K562 (cell line): ENCODE data around the gene NFKBIA. TPM values are rescaled to one million over a fixed set of nuclear protein-coding genes. Genes with fewer than 3 reads are reported as not detected.

Source experiments
- ATAC-seq: fragments of 200-7000 bp; cut with Tn5 transposase; 3 replicates; pipeline ENCODE4 v1.9.1; 2020; ENCODE audit warnings: moderate library complexity
- BruUV-seq: library from RNA; stranded (reverse); fragments of 400-500 nt; replicated peaks from 2 replicates; lab custom pipeline; 2021; lab: Mats Ljungman, UMichigan
- CTCF ChIA-PET: fragments of 300-600 bp; formaldehyde crosslinking; extraction: SDS; loops from one replicate; lab custom pipeline; 2021; ENCODE audit warnings: low intra/inter-chr PET ratio; lab: Yijun Ruan, JAX
- POLR2A ChIA-PET: fragments of 300-600, 350-650 bp; sonication (Branson Sonifier 250); formaldehyde crosslinking; extraction: SDS; loops from one replicate; lab custom pipeline; 2021; ENCODE audit warnings: antibody characterized with exemption, inconsistent platforms; lab: Yijun Ruan, JAX
- DNase-seq, 4 experiments: peaks; one replicate each; pipeline versions ENCODE4 v3.0.0 to v3.0.0-alpha.2; 2011 to 2018; ENCODE audit warnings: low spot score in 3 of 4, mixed read lengths in 3 of 4; ENCODE audit errors: extremely low read depth in 1 of 4
- FAIRE-seq: peaks from 2 replicates; lab custom pipeline; 2011; peaks lifted over from hg19 to GRCh38; lab: Jason Lieb, UNC
- H2AFZ ChIP-seq: 2 replicates; pipeline ENCODE4 v1.6.0; 2011; ENCODE audit warnings: low read depth, low read length, control low read depth, inconsistent platforms
- H3K27ac ChIP-seq: fragments of 200-600 bp; 3 replicates; pipeline ENCODE4 v1.8.0; 2011; ENCODE audit warnings: low read depth, mild to moderate bottlenecking, control low read depth, inconsistent platforms, low read length, moderate library complexity, mixed read lengths; ENCODE audit errors: extremely low read depth
- H3K27me3 ChIP-seq, 2 experiments: fragments of 300-600 bp in 1 of 2; 2 replicates in 1 of 2; 3 replicates in 1 of 2; pipeline versions ENCODE4 v1.6.0 to v1.8.0; 2011; ENCODE audit warnings: inconsistent platforms in 2 of 2, low read length in 2 of 2, mild to moderate bottlenecking in 1 of 2, mixed read lengths in 1 of 2, moderate library complexity in 1 of 2; ENCODE audit not compliant: control insufficient read depth in 2 of 2, insufficient read depth in 2 of 2
- H3K36me3 ChIP-seq: fragments of 300-600 bp; 3 replicates; pipeline ENCODE4 v1.8.0; 2011; ENCODE audit warnings: mild to moderate bottlenecking, low read length, inconsistent platforms; ENCODE audit not compliant: control insufficient read depth, insufficient read depth
- H3K4me1 ChIP-seq, 2 experiments: fragments of 200-600 bp in 1 of 2; replicated peaks in 1 of 2; 2 replicates in 1 of 2; 3 replicates in 1 of 2; pipeline versions ENCODE4 v1.5.1 to v1.8.0; 2011; ENCODE audit warnings: inconsistent platforms in 2 of 2, low read length in 2 of 2, mild to moderate bottlenecking in 1 of 2, mixed read lengths in 1 of 2, moderate library complexity in 1 of 2; ENCODE audit not compliant: control insufficient read depth in 2 of 2, insufficient read depth in 2 of 2
- H3K4me2 ChIP-seq: 2 replicates; pipeline ENCODE4 v1.6.1; 2011; ENCODE audit warnings: low read length, control low read depth, inconsistent platforms, mixed read lengths; ENCODE audit not compliant: insufficient read depth
- H3K4me3 ChIP-seq: fragments of 200-600 bp; sonication (generic), shearing (Covaris generic); 2 replicates; pipeline ENCODE4 v1.5.1; 2016; ENCODE audit warnings: control low read depth, inconsistent platforms
- H3K79me2 ChIP-seq: fragments of 200-600 bp; 3 replicates; pipeline ENCODE4 v1.8.0; 2011; ENCODE audit warnings: low read length, inconsistent platforms; ENCODE audit not compliant: control insufficient read depth, insufficient read depth
- H3K9ac ChIP-seq, 2 experiments: 2 replicates each; pipeline versions ENCODE4 v1.6.0 to v1.6.1; 2011; ENCODE audit warnings: low read depth in 2 of 2, low read length in 2 of 2, control low read depth in 1 of 2, inconsistent platforms in 1 of 2, mild to moderate bottlenecking in 1 of 2, mixed read lengths in 1 of 2; ENCODE audit not compliant: insufficient read depth in 1 of 2
- H3K9me1 ChIP-seq: one replicate; pipeline ENCODE4 v1.6.0; 2011; ENCODE audit warnings: inconsistent platforms, mild to moderate bottlenecking, low read length, moderate library complexity; ENCODE audit not compliant: control insufficient read depth, insufficient read depth
- H3K9me3 ChIP-seq: replicated peaks from 2 replicates; pipeline ENCODE4 v1.5.1; 2011; ENCODE audit warnings: low read depth, low read length, inconsistent platforms; ENCODE audit not compliant: control insufficient read depth, insufficient read depth
- H4K20me1 ChIP-seq: replicated peaks from 2 replicates; pipeline ENCODE4 v1.6.1; 2011; ENCODE audit warnings: low read length, inconsistent platforms, mixed read lengths; ENCODE audit not compliant: control insufficient read depth, insufficient read depth
- ARHGAP35 ChIP-seq: fragments of 450-650 bp; IDR thresholded peaks from 2 replicates; pipeline ENCODE4 v1.6.1; 2018; ENCODE audit not compliant: partially characterized antibody
- BMI1 ChIP-seq: fragments of 150-350 bp; IDR thresholded peaks from 2 replicates; pipeline ENCODE4 v1.6.1; 2014; ENCODE audit warnings: low read length
- JUNB ChIP-seq: fragments of 450-650 bp; formaldehyde crosslinking; conservative IDR thresholded peaks from 2 replicates; pipeline ENCODE4 v1.4.0; 2020; ENCODE audit warnings: mild to moderate bottlenecking
- KDM1A ChIP-seq, 2 experiments: fragments of 450-650 bp; IDR thresholded peaks; 2 replicates each; pipeline ENCODE4 v1.6.1; 2016; ENCODE audit warnings: mild to moderate bottlenecking in 2 of 2
- MTA1 ChIP-seq: fragments of 450-650 bp; IDR thresholded peaks from 2 replicates; pipeline ENCODE4 v1.6.1; 2017; ENCODE audit warnings: borderline replicate concordance
- NELFE ChIP-seq: IDR thresholded peaks from 2 replicates; pipeline ENCODE4 v1.6.1; 2011; ENCODE audit warnings: mild to moderate bottlenecking; ENCODE audit not compliant: insufficient read depth, insufficient read length
- RBM14 ChIP-seq: fragments of 200-400 bp; formaldehyde crosslinking; IDR thresholded peaks from 2 replicates; pipeline ENCODE4 v1.6.1; 2018; ENCODE audit warnings: low read depth, mild to moderate bottlenecking, low read length, moderate library complexity, borderline replicate concordance; ENCODE audit not compliant: insufficient read depth
- SAFB ChIP-seq: fragments of 200-400 bp; formaldehyde crosslinking; IDR thresholded peaks from 2 replicates; pipeline ENCODE4 v1.6.1; 2017; ENCODE audit warnings: low read depth, low read length, borderline replicate concordance
- SREBF2 ChIP-seq: sonication (generic); formaldehyde crosslinking; IDR thresholded peaks from 2 replicates; pipeline ENCODE4 v1.4.0; 2020; ENCODE audit warnings: mild to moderate bottlenecking, missing genetic modification reagents
- ZNF699 ChIP-seq: fragments of 250-450 bp; sonication (Bioruptor Pico); IDR thresholded peaks from 2 replicates; pipeline ENCODE4 v1.8.0; 2021; ENCODE audit warnings: mild to moderate bottlenecking, moderate library complexity; ENCODE audit not compliant: insufficient replicate concordance
- in situ Hi-C: fragments of 300-500 bp; cut with MboI; formaldehyde crosslinking; loops from 4 replicates; pipeline ENCODE4 v1.15.0; 2018; ENCODE audit warnings: inconsistent platforms, mixed read lengths
- intact Hi-C: fragments of 100-400 bp; cut with micrococcal nuclease; formaldehyde crosslinking; loops from 2 replicates; pipeline ENCODE4 v1.14.2; 2022
- polyA plus RNA-seq, 8 experiments: library from polyadenylated mRNA; depleted of rRNA in 4 of 8; stranded (reverse) in 5 of 8; unstranded in 3 of 8; fragments of >200 nt; fragmentation: Nextera tagmentation in 2 of 8; fragmentation: Illumina TruSeq in 1 of 8; extraction: Ambion mirVana in 2 of 8; extraction: Trizol in 1 of 8; gene quantifications; 2 replicates each; pipeline versions ENCODE4 v1.2.1 to v1.2.3, GENCODE V29; 2011 to 2014; ENCODE audit warnings: inconsistent platforms in 1 of 8, missing spikeins in 1 of 8
- total RNA-seq, 7 experiments: library from RNA; depleted of rRNA in 6 of 7; stranded (reverse); fragments of >200 nt in 6 of 7; fragmentation: Illumina TruSeq in 2 of 7; extraction: Trizol in 2 of 7; gene quantifications; 2 replicates each; pipeline versions ENCODE4 v1.2.1 to v1.2.3, GENCODE V29; 2011 to 2021; ENCODE audit warnings: low replicate concordance in 1 of 7
- TF ChIP-seq, protein P1 (sequence below): sonication (generic); formaldehyde crosslinking; IDR thresholded peaks from 2 replicates; pipeline ENCODE4 v1.8.0; 2022; ENCODE audit warnings: missing genetic modification reagents, mild to moderate bottlenecking, moderate library complexity, borderline replicate concordance
- TF ChIP-seq, protein P2 (sequence below): IDR thresholded peaks from 2 replicates; pipeline ENCODE4 v1.6.1; 2016; ENCODE audit warnings: missing genetic modification characterization, missing compliant biosample characterization
- TF ChIP-seq, protein P3 (sequence below): fragments of 450-650 bp; IDR thresholded peaks from 2 replicates; pipeline ENCODE4 v1.6.1; 2016; ENCODE audit warnings: low read depth

Gene NFKBIA
- total and polyA plus RNA-seq, 9 of the 15 experiments (the other 6 are each of a cell fraction or from before 2014, with no cell fraction given) = 6.9 to 31.8 (median 18.2) TPM

DNA sequence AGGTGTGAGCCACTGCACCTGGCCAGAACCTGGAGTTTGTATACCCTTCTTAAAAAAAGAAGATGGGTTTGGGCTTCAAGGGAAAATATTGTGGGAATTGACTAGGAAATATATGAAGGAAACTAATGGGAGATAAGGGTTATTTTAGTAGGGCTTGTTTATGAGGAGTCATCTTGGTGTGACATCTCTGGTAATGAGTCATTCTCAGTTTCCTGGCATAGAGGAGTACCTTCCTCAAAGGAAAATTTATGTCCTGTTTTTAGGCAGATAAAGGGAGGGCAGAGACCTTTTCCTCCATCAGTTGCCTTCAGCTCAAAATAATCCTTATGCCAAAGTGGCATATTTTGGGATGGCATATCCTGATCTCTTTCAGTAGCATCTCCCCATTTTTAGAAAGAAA is 30.6 kb upstream of the NFKBIA start:
- no peaks in the 10 kb centered on the region for H3K9me3 ChIP-seq
- no peak overlapping the region for H2AFZ ChIP-seq
- ChIA-PET CTCF (no interaction called here), POLR2A (no interaction called here)
- H4K20me1 ChIP-seq = no peaks in the 10 kb centered on the region
- intact Hi-C loops = loop anchor here (5.0 kb wide), 1 partner anchor 252 kb away; no protein-coding TSS in a partner anchor
- DNase-seq (peak in 2 of 4 experiments; percentile 22 to 33), FAIRE-seq (peak; percentile 6), ATAC-seq (0 out of 3 replicates have a peak, but pooled peaks have one; percentile 58)
- H3K4me2 ChIP-seq = no peak overlapping the region
- BruUV-seq = no TSS peak
- H3K79me2 ChIP-seq = no peaks in the 10 kb centered on the region
- no peak overlapping the region for H3K9ac ChIP-seq
- no peaks in the 10 kb centered on the region for H3K36me3 ChIP-seq
- H3K27ac ChIP-seq = peak overlapping the region; percentile 20; the same call in 1 of the 3 replicates
- no peak overlapping the region for H3K4me3 ChIP-seq
- in situ Hi-C loops = loop anchor here (10.0 kb wide), 1 partner anchor 380 kb away; no protein-coding TSS in a partner anchor
- H3K4me1 ChIP-seq = peaks cover 0 to 3% of the 10 kb centered on the region in 2 experiments; a peak in 2 of 5 replicates
- H3K9me1 ChIP-seq = no peaks in the 10 kb centered on the region
- no peaks in the 10 kb centered on the region for H3K27me3 ChIP-seq
- TF ChIP-seq SAFB (no peak), BMI1 (no peak), KDM1A (IDR thresholded peaks at IDR 0.05) (no peak), RBM14 (no peak), ZNF699 (CRISPR knock-in tag) (no peak), SREBF2 (no peak), JUNB (0 out of 2 replicates have a peak, but pooled peaks have one; percentile 44), ARHGAP35 (no peak), MTA1 (no peak), NELFE (no peak)
- TF ChIP-seq, protein P1, sequence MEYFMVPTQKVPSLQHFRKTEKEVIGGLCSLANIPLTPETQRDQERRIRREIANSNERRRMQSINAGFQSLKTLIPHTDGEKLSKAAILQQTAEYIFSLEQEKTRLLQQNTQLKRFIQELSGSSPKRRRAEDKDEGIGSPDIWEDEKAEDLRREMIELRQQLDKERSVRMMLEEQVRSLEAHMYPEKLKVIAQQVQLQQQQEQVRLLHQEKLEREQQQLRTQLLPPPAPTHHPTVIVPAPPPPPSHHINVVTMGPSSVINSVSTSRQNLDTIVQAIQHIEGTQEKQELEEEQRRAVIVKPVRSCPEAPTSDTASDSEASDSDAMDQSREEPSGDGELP (CRISPR knock-in tag) = no peak
- TF ChIP-seq, protein P2, sequence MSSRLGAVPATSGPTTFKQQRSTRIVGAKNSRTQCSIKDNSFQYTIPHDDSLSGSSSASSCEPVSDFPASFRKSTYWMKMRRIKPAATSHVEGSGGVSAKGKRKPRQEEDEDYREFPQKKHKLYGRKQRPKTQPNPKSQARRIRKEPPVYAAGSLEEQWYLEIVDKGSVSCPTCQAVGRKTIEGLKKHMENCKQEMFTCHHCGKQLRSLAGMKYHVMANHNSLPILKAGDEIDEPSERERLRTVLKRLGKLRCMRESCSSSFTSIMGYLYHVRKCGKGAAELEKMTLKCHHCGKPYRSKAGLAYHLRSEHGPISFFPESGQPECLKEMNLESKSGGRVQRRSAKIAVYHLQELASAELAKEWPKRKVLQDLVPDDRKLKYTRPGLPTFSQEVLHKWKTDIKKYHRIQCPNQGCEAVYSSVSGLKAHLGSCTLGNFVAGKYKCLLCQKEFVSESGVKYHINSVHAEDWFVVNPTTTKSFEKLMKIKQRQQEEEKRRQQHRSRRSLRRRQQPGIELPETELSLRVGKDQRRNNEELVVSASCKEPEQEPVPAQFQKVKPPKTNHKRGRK (tag) = no peak
- TF ChIP-seq, protein P3, sequence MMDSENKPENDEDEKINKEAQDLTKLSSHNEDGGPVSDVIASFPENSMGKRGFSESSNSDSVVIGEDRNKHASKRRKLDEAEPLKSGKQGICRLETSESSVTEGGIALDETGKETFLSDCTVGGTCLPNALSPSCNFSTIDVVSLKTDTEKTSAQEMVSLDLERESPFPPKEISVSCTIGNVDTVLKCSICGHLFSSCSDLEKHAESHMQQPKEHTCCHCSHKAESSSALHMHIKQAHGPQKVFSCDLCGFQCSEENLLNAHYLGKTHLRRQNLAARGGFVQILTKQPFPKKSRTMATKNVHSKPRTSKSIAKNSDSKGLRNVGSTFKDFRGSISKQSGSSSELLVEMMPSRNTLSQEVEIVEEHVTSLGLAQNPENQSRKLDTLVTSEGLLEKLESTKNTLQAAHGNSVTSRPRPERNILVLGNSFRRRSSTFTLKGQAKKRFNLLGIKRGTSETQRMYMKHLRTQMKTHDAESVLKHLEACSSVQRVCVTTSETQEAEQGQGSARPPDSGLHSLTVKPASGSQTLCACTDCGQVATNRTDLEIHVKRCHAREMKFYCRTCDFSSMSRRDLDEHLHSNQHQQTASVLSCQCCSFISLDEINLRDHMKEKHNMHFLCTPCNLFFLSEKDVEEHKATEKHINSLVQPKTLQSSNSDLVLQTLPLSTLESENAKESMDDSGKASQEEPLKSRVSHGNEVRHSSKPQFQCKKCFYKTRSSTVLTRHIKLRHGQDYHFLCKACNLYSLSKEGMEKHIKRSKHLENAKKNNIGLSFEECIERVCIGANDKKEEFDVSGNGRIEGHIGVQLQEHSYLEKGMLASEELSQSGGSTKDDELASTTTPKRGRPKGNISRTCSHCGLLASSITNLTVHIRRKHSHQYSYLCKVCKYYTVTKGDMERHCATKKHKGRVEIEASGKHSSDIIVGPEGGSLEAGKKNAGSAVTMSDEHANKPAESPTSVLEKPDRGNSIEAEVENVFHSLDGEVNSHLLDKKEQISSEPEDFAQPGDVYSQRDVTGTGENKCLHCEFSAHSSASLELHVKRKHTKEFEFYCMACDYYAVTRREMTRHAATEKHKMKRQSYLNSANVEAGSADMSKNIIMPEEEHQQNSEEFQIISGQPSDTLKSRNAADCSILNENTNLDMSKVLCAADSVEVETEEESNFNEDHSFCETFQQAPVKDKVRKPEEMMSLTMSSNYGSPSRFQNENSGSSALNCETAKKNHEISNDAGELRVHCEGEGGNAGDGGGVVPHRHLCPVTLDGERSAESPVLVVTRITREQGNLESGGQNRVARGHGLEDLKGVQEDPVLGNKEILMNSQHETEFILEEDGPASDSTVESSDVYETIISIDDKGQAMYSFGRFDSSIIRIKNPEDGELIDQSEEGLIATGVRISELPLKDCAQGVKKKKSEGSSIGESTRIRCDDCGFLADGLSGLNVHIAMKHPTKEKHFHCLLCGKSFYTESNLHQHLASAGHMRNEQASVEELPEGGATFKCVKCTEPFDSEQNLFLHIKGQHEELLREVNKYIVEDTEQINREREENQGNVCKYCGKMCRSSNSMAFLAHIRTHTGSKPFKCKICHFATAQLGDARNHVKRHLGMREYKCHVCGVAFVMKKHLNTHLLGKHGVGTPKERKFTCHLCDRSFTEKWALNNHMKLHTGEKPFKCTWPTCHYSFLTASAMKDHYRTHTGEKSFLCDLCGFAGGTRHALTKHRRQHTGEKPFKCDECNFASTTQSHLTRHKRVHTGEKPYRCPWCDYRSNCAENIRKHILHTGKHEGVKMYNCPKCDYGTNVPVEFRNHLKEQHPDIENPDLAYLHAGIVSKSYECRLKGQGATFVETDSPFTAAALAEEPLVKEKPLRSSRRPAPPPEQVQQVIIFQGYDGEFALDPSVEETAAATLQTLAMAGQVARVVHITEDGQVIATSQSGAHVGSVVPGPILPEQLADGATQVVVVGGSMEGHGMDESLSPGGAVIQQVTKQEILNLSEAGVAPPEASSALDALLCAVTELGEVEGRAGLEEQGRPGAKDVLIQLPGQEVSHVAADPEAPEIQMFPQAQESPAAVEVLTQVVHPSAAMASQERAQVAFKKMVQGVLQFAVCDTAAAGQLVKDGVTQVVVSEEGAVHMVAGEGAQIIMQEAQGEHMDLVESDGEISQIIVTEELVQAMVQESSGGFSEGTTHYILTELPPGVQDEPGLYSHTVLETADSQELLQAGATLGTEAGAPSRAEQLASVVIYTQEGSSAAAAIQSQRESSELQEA = no peak
